ENCODE results near the gene GGNBP2. TPM values are rescaled to one million over a fixed set of nuclear protein-coding genes. Genes with fewer than 3 reads are reported as not detected.

The GGNBP2 gene
- total RNA-seq, 1 experiment from 2014 or later: 57.2 TPM

DNA sequence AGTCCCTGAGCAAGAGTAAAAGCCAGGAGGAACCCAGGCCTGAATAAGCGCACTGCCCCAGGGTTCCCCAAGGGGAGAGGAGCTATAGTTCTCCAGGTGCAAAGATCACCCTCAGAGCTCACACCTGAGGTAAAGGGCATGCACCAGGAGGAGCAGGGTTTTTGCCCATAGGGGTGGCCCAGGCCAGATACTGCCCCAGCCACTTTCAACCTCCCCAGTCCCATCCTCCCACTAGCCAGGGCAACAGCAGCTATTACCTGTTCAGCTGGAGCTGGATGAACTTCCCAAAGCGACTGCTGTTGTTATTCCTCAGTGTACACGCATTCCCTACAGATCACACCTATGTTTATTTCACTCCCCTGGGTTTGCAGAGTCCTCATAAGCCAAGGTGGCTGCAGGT, 29.9 kb upstream of the GGNBP2 start:
- H3K4me1 ChIP-seq (ENCODE audit: control insufficient read depth, insufficient read depth, low read length): no peaks in the 10 kb centered on the region
- BruUV-seq (replicated peaks): no TSS peak
- DNase-seq (ENCODE audit: low read depth, low spot score): no peak
- intact Hi-C loops (cut with micrococcal nuclease; ENCODE audit: unreplicated experiment): no loop called here
- in situ Hi-C loops (cut with HindIII; ENCODE audit: low pct_unique_long_range_greater_than_20kb, low sequenced_read_pairs): no loop called here
- H3K9me3 ChIP-seq (ENCODE audit: control insufficient read depth, insufficient read depth, low read depth, low read length): no peaks in the 10 kb centered on the region
- CTCF ChIA-PET: no interaction called here
- ATAC-seq: no peak
- H3K27me3 ChIP-seq (ENCODE audit: control insufficient read depth, insufficient read depth, low read length): no peaks in the 10 kb centered on the region
- no peak overlapping the region for H3K27ac ChIP-seq (ENCODE audit: low read length)
- no peak overlapping the region for H3K4me3 ChIP-seq (ENCODE audit: low read depth in 2 of 2, low read length in 2 of 2)
- TF ChIP-seq, protein P1, sequence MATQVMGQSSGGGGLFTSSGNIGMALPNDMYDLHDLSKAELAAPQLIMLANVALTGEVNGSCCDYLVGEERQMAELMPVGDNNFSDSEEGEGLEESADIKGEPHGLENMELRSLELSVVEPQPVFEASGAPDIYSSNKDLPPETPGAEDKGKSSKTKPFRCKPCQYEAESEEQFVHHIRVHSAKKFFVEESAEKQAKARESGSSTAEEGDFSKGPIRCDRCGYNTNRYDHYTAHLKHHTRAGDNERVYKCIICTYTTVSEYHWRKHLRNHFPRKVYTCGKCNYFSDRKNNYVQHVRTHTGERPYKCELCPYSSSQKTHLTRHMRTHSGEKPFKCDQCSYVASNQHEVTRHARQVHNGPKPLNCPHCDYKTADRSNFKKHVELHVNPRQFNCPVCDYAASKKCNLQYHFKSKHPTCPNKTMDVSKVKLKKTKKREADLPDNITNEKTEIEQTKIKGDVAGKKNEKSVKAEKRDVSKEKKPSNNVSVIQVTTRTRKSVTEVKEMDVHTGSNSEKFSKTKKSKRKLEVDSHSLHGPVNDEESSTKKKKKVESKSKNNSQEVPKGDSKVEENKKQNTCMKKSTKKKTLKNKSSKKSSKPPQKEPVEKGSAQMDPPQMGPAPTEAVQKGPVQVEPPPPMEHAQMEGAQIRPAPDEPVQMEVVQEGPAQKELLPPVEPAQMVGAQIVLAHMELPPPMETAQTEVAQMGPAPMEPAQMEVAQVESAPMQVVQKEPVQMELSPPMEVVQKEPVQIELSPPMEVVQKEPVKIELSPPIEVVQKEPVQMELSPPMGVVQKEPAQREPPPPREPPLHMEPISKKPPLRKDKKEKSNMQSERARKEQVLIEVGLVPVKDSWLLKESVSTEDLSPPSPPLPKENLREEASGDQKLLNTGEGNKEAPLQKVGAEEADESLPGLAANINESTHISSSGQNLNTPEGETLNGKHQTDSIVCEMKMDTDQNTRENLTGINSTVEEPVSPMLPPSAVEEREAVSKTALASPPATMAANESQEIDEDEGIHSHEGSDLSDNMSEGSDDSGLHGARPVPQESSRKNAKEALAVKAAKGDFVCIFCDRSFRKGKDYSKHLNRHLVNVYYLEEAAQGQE (IDR thresholded peaks at IDR 0.05; ENCODE audit: insufficient read depth in 1 of 2, low read depth in 2 of 2, low read length in 1 of 2): no peak
- no peak for TF ChIP-seq CTCF (IDR thresholded peaks at IDR 0.05)
- POLR2A ChIA-PET: no interaction called here
- H3K36me3 ChIP-seq (ENCODE audit: control insufficient read depth, insufficient read depth, low read length): peaks cover 9% of the 10 kb centered on the region; the same call in 1 of the 2 replicates

DNA sequence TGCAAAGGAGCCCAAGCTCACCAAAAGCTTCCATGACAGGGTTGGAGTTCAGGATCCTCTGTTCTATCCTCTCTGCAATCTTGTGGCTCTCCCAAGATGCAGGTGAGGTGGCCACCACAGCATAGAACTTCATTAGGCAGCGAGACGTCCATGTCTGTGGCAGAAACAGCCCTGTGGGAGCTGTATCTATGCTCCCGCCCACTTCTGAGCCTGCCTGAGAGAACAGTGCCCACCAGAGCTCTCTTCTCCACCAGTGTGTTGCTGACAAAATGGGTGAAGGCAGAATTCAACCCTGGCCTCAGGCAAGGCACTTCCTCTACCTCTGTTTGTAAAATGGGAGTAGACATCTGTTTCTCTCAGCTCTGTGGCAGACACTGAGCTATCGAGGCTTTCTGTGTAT, 28.9 kb upstream of the GGNBP2 start:
- ATAC-seq (no peak), DNase-seq (ENCODE audit: low read depth, low spot score) (no peak)
- H3K27ac ChIP-seq (ENCODE audit: low read length): no peak overlapping the region
- H3K36me3 ChIP-seq (ENCODE audit: control insufficient read depth, insufficient read depth, low read length): peaks cover 9% of the 10 kb centered on the region; the same call in 1 of the 2 replicates
- no peaks in the 10 kb centered on the region for H3K9me3 ChIP-seq (ENCODE audit: control insufficient read depth, insufficient read depth, low read depth, low read length)
- CTCF ChIA-PET: interaction anchor here (0.6 kb wide), 1 partner anchor 532 kb away, joined by 7 read pairs; no protein-coding TSS in a partner anchor
- TF ChIP-seq TCF7L2 (IDR thresholded peaks at IDR 0.05; ENCODE audit: low read depth, low read length) (no peak), CTCF (IDR thresholded peaks at IDR 0.05) (no peak), SIN3A (IDR thresholded peaks at IDR 0.05; ENCODE audit: borderline replicate concordance, insufficient read depth, low read depth, low read length) (no peak), POLR2AphosphoS5 (IDR thresholded peaks at IDR 0.05; ENCODE audit: low read depth, low read length) (no peak)
- TF ChIP-seq, protein P1 (IDR thresholded peaks at IDR 0.05; ENCODE audit: insufficient read depth in 1 of 2, low read depth in 2 of 2, low read length in 1 of 2): no peak
- intact Hi-C loops (cut with micrococcal nuclease; ENCODE audit: unreplicated experiment) (no loop called here), in situ Hi-C loops (cut with HindIII; ENCODE audit: low pct_unique_long_range_greater_than_20kb, low sequenced_read_pairs) (no loop called here)
- POLR2A ChIA-PET: no interaction called here
- H3K27me3 ChIP-seq (ENCODE audit: control insufficient read depth, insufficient read depth, low read length): no peaks in the 10 kb centered on the region
- no peak overlapping the region for H3K4me3 ChIP-seq (ENCODE audit: low read depth in 2 of 2, low read length in 2 of 2)
- BruUV-seq (replicated peaks): no TSS peak
- H3K4me1 ChIP-seq (ENCODE audit: control insufficient read depth, insufficient read depth, low read length): no peaks in the 10 kb centered on the region

Measured in Panc1 (cell line).